Measurements from ENCODE around the gene PTGDR2. TPM values are rescaled to one million over a fixed set of nuclear protein-coding genes. Genes with fewer than 3 reads are reported as not detected.

The PTGDR2 gene
- total and polyA plus RNA-seq, 9 donors, result 0.07 to 0.46 (median 0.15) TPM; not detected in 2

DNA sequence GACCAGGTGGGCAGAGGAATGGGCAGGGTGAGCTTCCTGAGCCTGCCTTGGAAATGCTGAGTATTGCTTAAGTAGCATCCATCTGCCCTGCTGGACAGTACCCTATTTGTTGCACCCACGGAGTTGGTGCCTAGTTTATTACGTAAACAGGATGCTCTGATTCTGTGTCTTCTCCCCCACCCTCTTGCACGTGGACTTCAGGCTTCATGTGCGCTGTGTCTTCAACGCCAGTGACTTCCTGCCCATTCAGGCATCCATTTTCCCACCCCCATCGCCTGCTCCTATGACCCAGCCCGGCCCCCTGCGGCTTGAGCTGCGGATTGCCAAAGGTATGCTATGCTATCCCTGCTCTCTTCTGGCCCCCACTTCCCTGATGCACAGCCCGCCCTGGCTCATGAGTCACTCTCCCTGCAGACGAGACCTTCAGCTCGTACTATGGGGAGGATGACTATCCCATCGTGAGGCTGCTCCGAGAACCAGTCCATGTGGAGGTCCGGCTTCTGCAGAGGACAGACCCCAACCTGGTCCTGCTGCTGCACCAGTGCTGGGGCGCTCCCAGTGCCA lies 17.3 kb upstream of the PTGDR2 start:
- Histone ChIP-seq H3K36me3 (no peaks in the 10 kb centered on the region), H3K27me3 (no peaks in the 10 kb centered on the region), H3K4me3 (no peak overlapping the region), H3K27ac (no peak overlapping the region), H3K9me3 (no peaks in the 10 kb centered on the region), H3K4me1 (ENCODE audit: insufficient read depth) (peaks cover 3% of the 10 kb centered on the region)
- WGBS, 3 donors, result 60 to 71% (median 65%) methylated on average over 16 of the region's 16 CpGs
- DNase-seq, result no peak
- intact Hi-C loops (cut with DNase I), result no loop called here
- TF ChIP-seq, protein P1, sequence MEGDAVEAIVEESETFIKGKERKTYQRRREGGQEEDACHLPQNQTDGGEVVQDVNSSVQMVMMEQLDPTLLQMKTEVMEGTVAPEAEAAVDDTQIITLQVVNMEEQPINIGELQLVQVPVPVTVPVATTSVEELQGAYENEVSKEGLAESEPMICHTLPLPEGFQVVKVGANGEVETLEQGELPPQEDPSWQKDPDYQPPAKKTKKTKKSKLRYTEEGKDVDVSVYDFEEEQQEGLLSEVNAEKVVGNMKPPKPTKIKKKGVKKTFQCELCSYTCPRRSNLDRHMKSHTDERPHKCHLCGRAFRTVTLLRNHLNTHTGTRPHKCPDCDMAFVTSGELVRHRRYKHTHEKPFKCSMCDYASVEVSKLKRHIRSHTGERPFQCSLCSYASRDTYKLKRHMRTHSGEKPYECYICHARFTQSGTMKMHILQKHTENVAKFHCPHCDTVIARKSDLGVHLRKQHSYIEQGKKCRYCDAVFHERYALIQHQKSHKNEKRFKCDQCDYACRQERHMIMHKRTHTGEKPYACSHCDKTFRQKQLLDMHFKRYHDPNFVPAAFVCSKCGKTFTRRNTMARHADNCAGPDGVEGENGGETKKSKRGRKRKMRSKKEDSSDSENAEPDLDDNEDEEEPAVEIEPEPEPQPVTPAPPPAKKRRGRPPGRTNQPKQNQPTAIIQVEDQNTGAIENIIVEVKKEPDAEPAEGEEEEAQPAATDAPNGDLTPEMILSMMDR (IDR thresholded peaks at IDR 0.05), result no peak
- TF ChIP-seq POLR2A (IDR thresholded peaks at IDR 0.05) (no peak), EP300 (IDR thresholded peaks at IDR 0.05) (no peak)

DNA sequence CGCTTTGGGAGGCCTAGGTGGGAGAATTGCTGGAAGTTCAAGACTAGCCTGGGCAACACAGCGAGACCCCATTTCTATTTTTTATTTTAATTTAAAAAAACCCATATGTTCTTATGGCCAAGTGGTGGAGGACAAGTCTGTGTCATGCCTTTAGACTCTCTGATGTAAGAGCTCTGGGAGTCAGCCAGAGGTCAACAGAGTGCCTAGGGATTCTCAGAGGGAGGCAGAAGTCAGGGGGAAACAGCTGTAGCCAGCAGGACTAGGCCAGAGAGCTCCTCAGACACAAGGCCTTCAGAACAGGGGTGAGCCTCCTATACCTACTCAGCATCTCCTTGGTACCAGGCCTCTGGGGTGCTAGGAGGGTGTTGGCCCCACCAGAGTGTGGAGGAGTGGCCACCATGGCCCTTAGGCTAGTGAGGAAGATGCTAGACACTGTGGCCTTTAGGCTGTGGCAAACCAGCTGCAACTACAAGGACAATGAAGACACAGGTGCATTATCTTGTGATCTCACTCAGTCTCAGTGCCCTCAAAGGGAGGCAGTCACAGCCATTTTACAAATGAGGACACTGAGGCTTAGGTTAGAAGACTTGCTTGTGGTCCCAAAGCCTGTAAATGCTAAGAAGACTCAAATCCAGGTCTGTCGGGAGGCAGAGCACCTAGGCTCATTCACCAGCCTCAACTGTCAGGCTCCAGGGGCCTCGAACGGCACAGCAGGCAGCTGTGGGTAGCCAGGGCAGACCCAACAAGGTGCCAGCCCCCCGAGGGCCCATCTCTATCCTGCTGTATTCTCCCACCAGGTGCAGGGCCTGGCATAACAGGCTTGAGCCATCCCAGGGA lies 16.6 kb upstream of the PTGDR2 start:
- DNase-seq, result peak in 3 of 5 donors; percentile 51 to 69 (median 68)
- TF ChIP-seq EP300 (IDR thresholded peaks at IDR 0.05) (no peak), POLR2A (IDR thresholded peaks at IDR 0.05) (no peak)
- TF ChIP-seq, protein P1 (IDR thresholded peaks at IDR 0.05), result no peak
- no peaks in the 10 kb centered on the region for H3K9me3 ChIP-seq
- H3K36me3 ChIP-seq, result no peaks in the 10 kb centered on the region
- H3K4me3 ChIP-seq, result no peak overlapping the region
- intact Hi-C loops (cut with DNase I), result no loop called here
- peaks cover 2% of the 10 kb centered on the region for H3K4me1 ChIP-seq (ENCODE audit: insufficient read depth)
- H3K27me3 ChIP-seq, result no peaks in the 10 kb centered on the region
- H3K27ac ChIP-seq, result no peak overlapping the region
- 88 to 93% (median 89%) methylated on average over 6 of the region's 6 CpGs for WGBS, 3 donors

DNA sequence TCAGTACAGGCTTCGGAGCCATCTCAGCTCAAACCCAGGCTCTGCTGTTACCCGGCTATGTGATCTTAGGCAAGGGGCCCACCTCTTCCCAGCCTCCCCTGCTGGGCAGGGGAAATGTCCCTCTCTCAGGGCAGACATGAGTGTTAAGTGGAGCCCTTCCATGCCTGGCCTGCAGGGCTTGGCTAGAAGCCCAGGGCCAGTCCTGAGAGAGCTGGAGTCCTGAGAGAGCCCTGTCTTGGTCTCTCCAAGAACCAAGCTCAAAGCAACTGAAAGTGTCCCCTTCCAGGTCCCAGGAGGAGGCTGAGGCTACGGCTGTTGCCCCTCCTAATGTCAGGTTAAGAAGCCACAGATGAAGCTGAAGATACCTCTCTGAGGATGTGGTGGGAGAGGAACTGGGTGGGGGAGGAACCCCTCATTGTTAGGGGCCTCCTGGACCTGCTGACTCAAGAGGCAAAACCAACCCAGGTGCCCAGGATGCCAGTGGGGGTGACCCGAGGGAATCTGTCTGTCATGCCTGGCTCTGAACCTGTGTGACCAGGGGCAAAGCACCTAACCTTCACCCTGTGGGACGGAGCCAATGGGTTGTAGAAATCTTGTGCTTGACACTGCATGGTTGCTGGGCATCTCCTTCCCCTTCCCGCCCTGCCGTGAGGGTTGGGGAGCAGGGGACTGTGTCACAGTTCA lies 15.8 kb upstream of the PTGDR2 start:
- Histone ChIP-seq H3K4me3 (no peak overlapping the region), H3K36me3 (no peaks in the 10 kb centered on the region), H3K4me1 (ENCODE audit: insufficient read depth) (peaks cover 2% of the 10 kb centered on the region), H3K27me3 (no peaks in the 10 kb centered on the region), H3K9me3 (no peaks in the 10 kb centered on the region), H3K27ac (no peak overlapping the region)
- 79 to 92% (median 81%) methylated on average over 7 of the region's 7 CpGs for WGBS, 3 donors
- TF ChIP-seq POLR2A (IDR thresholded peaks at IDR 0.05) (no peak), EP300 (IDR thresholded peaks at IDR 0.05) (no peak)
- TF ChIP-seq, protein P1 (IDR thresholded peaks at IDR 0.05), result no peak
- no peak for DNase-seq
- intact Hi-C loops (cut with DNase I), result no loop called here

DNA sequence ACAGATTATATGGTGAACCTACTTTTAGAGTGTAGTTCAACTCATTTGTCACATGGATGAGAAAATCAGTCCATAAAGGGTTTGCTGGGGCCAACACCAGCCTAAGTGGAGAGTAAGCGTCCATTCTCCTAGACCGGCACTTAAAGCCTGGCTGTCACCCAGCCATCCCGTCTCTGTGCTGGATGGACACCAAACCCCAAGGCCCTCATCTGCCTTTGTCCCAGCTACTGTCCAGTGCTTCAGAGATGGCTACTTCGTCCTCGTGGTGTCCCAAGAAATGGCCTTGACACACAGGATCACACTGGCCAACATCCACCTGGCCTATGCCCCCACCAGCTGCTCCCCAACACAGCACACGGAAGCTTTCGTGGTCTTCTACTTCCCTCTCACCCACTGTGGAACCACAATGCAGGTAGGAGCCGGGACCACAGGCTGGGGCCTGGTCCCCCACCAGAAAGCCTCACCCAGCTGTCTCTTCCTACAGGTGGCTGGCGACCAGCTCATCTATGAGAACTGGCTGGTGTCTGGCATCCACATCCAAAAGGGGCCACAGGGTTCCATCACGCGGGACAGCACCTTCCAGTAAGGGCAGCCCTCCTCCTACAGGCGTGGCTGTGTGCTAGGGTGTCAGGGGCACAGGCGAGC lies 15.1 kb upstream of the PTGDR2 start:
- DNase-seq, result no peak
- Histone ChIP-seq H3K27me3 (no peaks in the 10 kb centered on the region), H3K36me3 (no peaks in the 10 kb centered on the region), H3K27ac (no peak overlapping the region), H3K9me3 (no peaks in the 10 kb centered on the region), H3K4me3 (no peak overlapping the region), H3K4me1 (ENCODE audit: insufficient read depth) (peaks cover 2% of the 10 kb centered on the region)
- WGBS, 3 donors, result 68 to 75% (median 74%) methylated on average over 13 of the region's 13 CpGs
- no peak for TF ChIP-seq POLR2A (IDR thresholded peaks at IDR 0.05)
- TF ChIP-seq, protein P1 (IDR thresholded peaks at IDR 0.05), result no peak
- no peak for TF ChIP-seq EP300 (IDR thresholded peaks at IDR 0.05)
- intact Hi-C loops (cut with DNase I), result no loop called here

Data from ovary (tissue), 9 donors.